Putamen (tissue), 1 donor: ENCODE measurements around the gene PRKAR2B.
"Not testable (repeated sequence)": the region's sequence is repeated elsewhere in the genome, so short reads cannot be mapped to it uniquely, and the experiment has no call there.

Experiments used
- DNase-seq: peaks from one replicate; pipeline ENCODE4 v3.0.0-alpha.2; 2016; ENCODE audit warnings: low spot score

PRKAR2B gene

GRCh38 chr7:107078517-107078966, 34.0 kb downstream of the PRKAR2B start:
- no peak for DNase-seq

- no peak for DNase-seq
Observed at GRCh38 chr7:107079212-107079940, 34.9 kb downstream of the PRKAR2B start.

GRCh38 chr7:107080099-107080505, 35.6 kb downstream of the PRKAR2B start:
- no peak for DNase-seq

GRCh38 chr7:107080533-107080932, 36.0 kb downstream of the PRKAR2B start:
- DNase-seq, result no peak

- no peak for DNase-seq
Observed at GRCh38 chr7:107085180-107085579, 40.7 kb downstream of the PRKAR2B start.

- DNase-seq, result no peak
Observed at GRCh38 chr7:107089627-107090026, 45.1 kb downstream of the PRKAR2B start.

GRCh38 chr7:107090457-107090856, 46.0 kb downstream of the PRKAR2B start:
- no peak for DNase-seq

GRCh38 chr7:107091306-107091705, 46.8 kb downstream of the PRKAR2B start:
- DNase-seq, result no peak

GRCh38 chr7:107093671-107094070, 49.2 kb downstream of the PRKAR2B start:
- not testable (repeated sequence) for DNase-seq

GRCh38 chr7:107099154-107099553, 54.6 kb downstream of the PRKAR2B start:
- not testable (repeated sequence) for DNase-seq

- DNase-seq, result no peak
Observed at GRCh38 chr7:107100824-107101223, 56.3 kb downstream of the PRKAR2B start.

GRCh38 chr7:107103369-107103768, 58.9 kb downstream of the PRKAR2B start:
- DNase-seq, result no peak

GRCh38 chr7:107104801-107105200, 60.3 kb downstream of the PRKAR2B start:
- no peak for DNase-seq

- DNase-seq, result no peak
Observed at GRCh38 chr7:107105591-107106245, 61.2 kb downstream of the PRKAR2B start.

- no peak for DNase-seq
Observed at GRCh38 chr7:107108793-107109371, 64.4 kb downstream of the PRKAR2B start.

- DNase-seq, result no peak
Observed at GRCh38 chr7:107109955-107110354, 65.5 kb downstream of the PRKAR2B start.

GRCh38 chr7:107111196-107111595, 66.7 kb downstream of the PRKAR2B start:
- DNase-seq, result no peak

GRCh38 chr7:107113866-107114265, 69.4 kb downstream of the PRKAR2B start:
- DNase-seq, result no peak

- no peak for DNase-seq
Observed at GRCh38 chr7:107115114-107115513, 70.6 kb downstream of the PRKAR2B start.

GRCh38 chr7:107115762-107116540, 71.4 kb downstream of the PRKAR2B start:
- no peak for DNase-seq

- DNase-seq, result no peak
Observed at GRCh38 chr7:107118109-107118900, 73.8 kb downstream of the PRKAR2B start.
